OCI-LY1 (cell line): ENCODE data around the gene PSMG1.

Source experiments
- H2AFZ ChIP-seq: fragments of 200-600 bp; sonication (generic), shearing (Covaris generic); 2 replicates; pipeline ENCODE4 v1.6.0; 2014; ENCODE audit warnings: antibody characterized with exemption, mild to moderate bottlenecking, low read length
- H3F3A ChIP-seq: fragments of 200-600 bp; sonication (generic), shearing (Covaris generic); 2 replicates; pipeline ENCODE4 v1.6.0; 2014; ENCODE audit warnings: mild to moderate bottlenecking, antibody characterized with exemption, low read length, moderate library complexity; ENCODE audit not compliant: insufficient read depth
- H3K27ac ChIP-seq: fragments of 200-600 bp; sonication (generic); 2 replicates; pipeline ENCODE4 v1.5.1; 2014; ENCODE audit warnings: low read length, mixed run types, mild to moderate bottlenecking, low read depth; ENCODE audit not compliant: poor library complexity, severe bottlenecking
- H3K27me3 ChIP-seq: fragments of 200-600 bp; sonication (generic); 2 replicates; pipeline ENCODE4 v1.6.0; 2014; ENCODE audit warnings: antibody characterized with exemption, mild to moderate bottlenecking, low read length, moderate library complexity; ENCODE audit not compliant: insufficient read depth
- H3K36me3 ChIP-seq: fragments of 200-600 bp; sonication (generic); 2 replicates; pipeline ENCODE4 v1.6.1; 2014; ENCODE audit warnings: mild to moderate bottlenecking, antibody characterized with exemption, low read length, moderate library complexity, mixed read lengths; ENCODE audit not compliant: insufficient read depth
- H3K4me1 ChIP-seq: fragments of 200-600 bp; sonication (generic); 2 replicates; pipeline ENCODE4 v1.5.1; 2014; ENCODE audit warnings: mild to moderate bottlenecking, low read length, moderate library complexity; ENCODE audit not compliant: insufficient read depth, severe bottlenecking
- H3K4me2 ChIP-seq: fragments of 200-600 bp; sonication (generic), shearing (Covaris generic); 2 replicates; pipeline ENCODE4 v1.6.1; 2014; ENCODE audit warnings: low read length
- H3K4me3 ChIP-seq: fragments of 200-600 bp; sonication (generic); 2 replicates; pipeline ENCODE4 v1.5.1; 2014; ENCODE audit warnings: low read length, low read depth, mild to moderate bottlenecking, mixed read lengths; ENCODE audit not compliant: poor library complexity, severe bottlenecking
- H3K79me2 ChIP-seq: fragments of 200-600 bp; shearing (Covaris generic); 2 replicates; pipeline ENCODE4 v1.6.1; 2016; ENCODE audit warnings: mixed run types, low read length, mixed read lengths; ENCODE audit not compliant: insufficient read depth
- H3K9ac ChIP-seq: fragments of 200-600 bp; sonication (generic), shearing (Covaris generic); 2 replicates; pipeline ENCODE4 v1.6.1; 2014; ENCODE audit warnings: mild to moderate bottlenecking, low read length, mixed read lengths
- H3K9me2 ChIP-seq: fragments of 200-600 bp; sonication (generic), shearing (Covaris generic); 2 replicates; pipeline ENCODE4 v1.6.1; 2014; ENCODE audit warnings: low read depth, mild to moderate bottlenecking, low read length, mixed read lengths
- H3K9me3 ChIP-seq: fragments of 200-600 bp; shearing (Covaris generic); 2 replicates; pipeline ENCODE4 v1.6.1; 2014; ENCODE audit warnings: low read length, mixed read lengths
- H4K20me1 ChIP-seq: fragments of 200-600 bp; sonication (generic), shearing (Covaris generic); 2 replicates; pipeline ENCODE4 v1.6.0; 2016; ENCODE audit warnings: mild to moderate bottlenecking, low read length; ENCODE audit not compliant: insufficient read depth
- CTCF ChIP-seq: fragments of 200-600 bp; sonication (generic), shearing (Covaris generic); IDR thresholded peaks from 2 replicates; pipeline ENCODE4 v1.5.1; 2017; ENCODE audit warnings: mild to moderate bottlenecking, antibody characterized with exemption, low read length, moderate library complexity, mixed read lengths
- EZH2 ChIP-seq: fragments of 200-600 bp; sonication (generic), shearing (Covaris generic); IDR thresholded peaks from 2 replicates; pipeline ENCODE4 v1.8.0; 2017; ENCODE audit warnings: borderline replicate concordance, mixed run types, mild to moderate bottlenecking, antibody characterized with exemption, low read length, moderate library complexity, mixed read lengths

PSMG1 gene

GRCh38 chr21:39209334-39209688 is 26.1 kb upstream of the PSMG1 start:
- no peak overlapping the region for H2AFZ ChIP-seq
- H3K27me3 ChIP-seq: no peaks in the 10 kb centered on the region
- no peaks in the 10 kb centered on the region for H3K9me2 ChIP-seq
- no peak for TF ChIP-seq EZH2
- no peak for TF ChIP-seq CTCF
- no peak overlapping the region for H3K4me3 ChIP-seq
- no peaks in the 10 kb centered on the region for H3F3A ChIP-seq
- H3K79me2 ChIP-seq: no peaks in the 10 kb centered on the region
- no peak overlapping the region for H3K27ac ChIP-seq
- no peaks in the 10 kb centered on the region for H3K9me3 ChIP-seq
- peaks cover 92% of the 10 kb centered on the region for H3K36me3 ChIP-seq
- H3K4me2 ChIP-seq: no peak overlapping the region
- no peaks in the 10 kb centered on the region for H4K20me1 ChIP-seq
- no peak overlapping the region for H3K9ac ChIP-seq
- no peaks in the 10 kb centered on the region for H3K4me1 ChIP-seq

GRCh38 chr21:39208624-39209333 is 25.5 kb upstream of the PSMG1 start:
- peaks cover 89% of the 10 kb centered on the region for H3K36me3 ChIP-seq
- no peaks in the 10 kb centered on the region for H3K9me3 ChIP-seq
- TF ChIP-seq CTCF (no peak), EZH2 (no peak)

GRCh38 chr21:39204134-39204533 is 20.9 kb upstream of the PSMG1 start:
- TF ChIP-seq EZH2 (no peak), CTCF (no peak)
- no peaks in the 10 kb centered on the region for H3K9me2 ChIP-seq
- H2AFZ ChIP-seq: no peak overlapping the region
- H3K9ac ChIP-seq: no peak overlapping the region
- no peaks in the 10 kb centered on the region for H3K4me1 ChIP-seq
- H3K79me2 ChIP-seq: no peaks in the 10 kb centered on the region
- no peak overlapping the region for H3K27ac ChIP-seq
- H4K20me1 ChIP-seq: no peaks in the 10 kb centered on the region
- H3K27me3 ChIP-seq: no peaks in the 10 kb centered on the region
- H3K36me3 ChIP-seq: peaks cover 86% of the 10 kb centered on the region
- H3F3A ChIP-seq: no peaks in the 10 kb centered on the region
- H3K4me3 ChIP-seq: no peak overlapping the region
- no peaks in the 10 kb centered on the region for H3K9me3 ChIP-seq
- H3K4me2 ChIP-seq: no peak overlapping the region

More at GRCh38 chr21:39208624-39209333, 25.5 kb upstream of the PSMG1 start:
- Histone ChIP-seq H3K4me3 (no peak overlapping the region), H3F3A (no peaks in the 10 kb centered on the region), H4K20me1 (no peaks in the 10 kb centered on the region), H3K4me2 (no peak overlapping the region), H3K9me2 (no peaks in the 10 kb centered on the region), H3K4me1 (no peaks in the 10 kb centered on the region), H3K9ac (no peak overlapping the region), H3K79me2 (no peaks in the 10 kb centered on the region), H3K27me3 (no peaks in the 10 kb centered on the region), H3K27ac (no peak overlapping the region), H2AFZ (no peak overlapping the region)
